ENCODE measurements around the gene RSRC1. TPM values are rescaled to one million over a fixed set of nuclear protein-coding genes. Genes with fewer than 3 reads are reported as not detected.

The RSRC1 gene
- total and polyA plus RNA-seq, 2 of the 13 experiments (the other 11 are each of a cell fraction or from before 2014, with no cell fraction given): 4.9 to 63.0 TPM

DNA sequence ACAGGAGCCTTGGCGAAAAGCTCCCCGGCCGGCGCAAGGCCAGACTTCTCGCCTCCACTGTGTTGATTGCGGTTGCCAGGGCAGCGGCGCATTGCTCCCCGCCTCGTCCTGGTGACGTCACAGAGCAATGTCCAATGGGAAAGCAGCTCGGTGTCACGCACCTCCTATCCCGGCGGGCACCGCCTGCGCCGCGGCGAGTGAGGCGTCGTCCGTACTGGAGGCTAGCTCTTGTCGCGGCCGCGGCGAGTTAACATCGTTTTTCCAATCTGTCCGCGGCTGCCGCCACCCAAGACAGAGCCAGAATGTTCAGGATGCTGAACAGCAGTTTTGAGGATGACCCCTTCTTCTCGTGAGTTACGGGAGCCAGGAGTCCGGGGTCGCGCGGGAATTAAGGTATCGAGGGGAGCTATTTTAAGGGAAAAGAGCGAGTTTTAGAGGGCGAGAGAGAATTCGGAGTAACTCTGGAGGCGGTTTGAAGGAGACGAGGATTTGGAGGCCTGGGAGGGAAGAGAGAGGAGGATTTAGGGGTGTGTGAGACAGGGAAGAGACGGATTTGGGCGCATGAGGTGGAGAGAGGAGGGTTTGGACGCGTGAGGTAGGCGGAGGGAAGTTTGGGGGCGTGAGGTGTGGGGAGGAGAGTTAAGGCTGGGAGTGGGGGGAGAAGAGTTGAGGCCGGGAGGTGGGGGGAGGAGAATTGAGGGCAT, 461.3 kb downstream of the RSRC1 start, which contains the start of gene MLF1 (continued):
- TF ChIP-seq, protein P1, sequence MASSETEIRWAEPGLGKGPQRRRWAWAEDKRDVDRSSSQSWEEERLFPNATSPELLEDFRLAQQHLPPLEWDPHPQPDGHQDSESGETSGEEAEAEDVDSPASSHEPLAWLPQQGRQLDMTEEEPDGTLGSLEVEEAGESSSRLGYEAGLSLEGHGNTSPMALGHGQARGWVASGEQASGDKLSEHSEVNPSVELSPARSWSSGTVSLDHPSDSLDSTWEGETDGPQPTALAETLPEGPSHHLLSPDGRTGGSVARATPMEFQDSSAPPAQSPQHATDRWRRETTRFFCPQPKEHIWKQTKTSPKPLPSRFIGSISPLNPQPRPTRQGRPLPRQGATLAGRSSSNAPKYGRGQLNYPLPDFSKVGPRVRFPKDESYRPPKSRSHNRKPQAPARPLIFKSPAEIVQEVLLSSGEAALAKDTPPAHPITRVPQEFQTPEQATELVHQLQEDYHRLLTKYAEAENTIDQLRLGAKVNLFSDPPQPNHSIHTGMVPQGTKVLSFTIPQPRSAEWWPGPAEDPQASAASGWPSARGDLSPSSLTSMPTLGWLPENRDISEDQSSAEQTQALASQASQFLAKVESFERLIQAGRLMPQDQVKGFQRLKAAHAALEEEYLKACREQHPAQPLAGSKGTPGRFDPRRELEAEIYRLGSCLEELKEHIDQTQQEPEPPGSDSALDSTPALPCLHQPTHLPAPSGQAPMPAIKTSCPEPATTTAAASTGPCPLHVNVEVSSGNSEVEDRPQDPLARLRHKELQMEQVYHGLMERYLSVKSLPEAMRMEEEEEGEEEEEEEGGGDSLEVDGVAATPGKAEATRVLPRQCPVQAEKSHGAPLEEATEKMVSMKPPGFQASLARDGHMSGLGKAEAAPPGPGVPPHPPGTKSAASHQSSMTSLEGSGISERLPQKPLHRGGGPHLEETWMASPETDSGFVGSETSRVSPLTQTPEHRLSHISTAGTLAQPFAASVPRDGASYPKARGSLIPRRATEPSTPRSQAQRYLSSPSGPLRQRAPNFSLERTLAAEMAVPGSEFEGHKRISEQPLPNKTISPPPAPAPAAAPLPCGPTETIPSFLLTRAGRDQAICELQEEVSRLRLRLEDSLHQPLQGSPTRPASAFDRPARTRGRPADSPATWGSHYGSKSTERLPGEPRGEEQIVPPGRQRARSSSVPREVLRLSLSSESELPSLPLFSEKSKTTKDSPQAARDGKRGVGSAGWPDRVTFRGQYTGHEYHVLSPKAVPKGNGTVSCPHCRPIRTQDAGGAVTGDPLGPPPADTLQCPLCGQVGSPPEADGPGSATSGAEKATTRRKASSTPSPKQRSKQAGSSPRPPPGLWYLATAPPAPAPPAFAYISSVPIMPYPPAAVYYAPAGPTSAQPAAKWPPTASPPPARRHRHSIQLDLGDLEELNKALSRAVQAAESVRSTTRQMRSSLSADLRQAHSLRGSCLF (CRISPR knock-in tag; IDR thresholded peaks at IDR 0.05; ENCODE audit: borderline replicate concordance): no peak
- TF ChIP-seq KAT2B (IDR thresholded peaks at IDR 0.05; ENCODE audit: borderline replicate concordance, low read depth, low read length) (no peak), NFKB2 (CRISPR knock-in tag; IDR thresholded peaks at IDR 0.05; ENCODE audit: borderline replicate concordance) (no peak), DNMT3B (CRISPR knock-in tag; conservative IDR thresholded peaks at IDR 0.05) (no peak), CBX1 (IDR thresholded peaks at IDR 0.05; ENCODE audit: low read depth) (no peak), ZKSCAN1 (IDR thresholded peaks at IDR 0.05; ENCODE audit: low read length) (no peak), HNRNPH1 (optimal IDR thresholded peaks at IDR 0.05; ENCODE audit: low read depth, low read length) (no peak), GTF2F1 (IDR thresholded peaks at IDR 0.05; ENCODE audit: low read length) (no peak), FOXA3 (CRISPR knock-in tag; IDR thresholded peaks at IDR 0.05) (no peak), SIN3B (IDR thresholded peaks at IDR 0.05; ENCODE audit: low read length) (no peak)
- TF ChIP-seq, protein P2, sequence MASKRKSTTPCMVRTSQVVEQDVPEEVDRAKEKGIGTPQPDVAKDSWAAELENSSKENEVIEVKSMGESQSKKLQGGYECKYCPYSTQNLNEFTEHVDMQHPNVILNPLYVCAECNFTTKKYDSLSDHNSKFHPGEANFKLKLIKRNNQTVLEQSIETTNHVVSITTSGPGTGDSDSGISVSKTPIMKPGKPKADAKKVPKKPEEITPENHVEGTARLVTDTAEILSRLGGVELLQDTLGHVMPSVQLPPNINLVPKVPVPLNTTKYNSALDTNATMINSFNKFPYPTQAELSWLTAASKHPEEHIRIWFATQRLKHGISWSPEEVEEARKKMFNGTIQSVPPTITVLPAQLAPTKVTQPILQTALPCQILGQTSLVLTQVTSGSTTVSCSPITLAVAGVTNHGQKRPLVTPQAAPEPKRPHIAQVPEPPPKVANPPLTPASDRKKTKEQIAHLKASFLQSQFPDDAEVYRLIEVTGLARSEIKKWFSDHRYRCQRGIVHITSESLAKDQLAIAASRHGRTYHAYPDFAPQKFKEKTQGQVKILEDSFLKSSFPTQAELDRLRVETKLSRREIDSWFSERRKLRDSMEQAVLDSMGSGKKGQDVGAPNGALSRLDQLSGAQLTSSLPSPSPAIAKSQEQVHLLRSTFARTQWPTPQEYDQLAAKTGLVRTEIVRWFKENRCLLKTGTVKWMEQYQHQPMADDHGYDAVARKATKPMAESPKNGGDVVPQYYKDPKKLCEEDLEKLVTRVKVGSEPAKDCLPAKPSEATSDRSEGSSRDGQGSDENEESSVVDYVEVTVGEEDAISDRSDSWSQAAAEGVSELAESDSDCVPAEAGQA (IDR thresholded peaks at IDR 0.05; ENCODE audit: low read depth): no peak
- TF ChIP-seq, protein P2 (CRISPR knock-in tag; IDR thresholded peaks at IDR 0.05; ENCODE audit: borderline replicate concordance): no peak
- TF ChIP-seq, protein P3, sequence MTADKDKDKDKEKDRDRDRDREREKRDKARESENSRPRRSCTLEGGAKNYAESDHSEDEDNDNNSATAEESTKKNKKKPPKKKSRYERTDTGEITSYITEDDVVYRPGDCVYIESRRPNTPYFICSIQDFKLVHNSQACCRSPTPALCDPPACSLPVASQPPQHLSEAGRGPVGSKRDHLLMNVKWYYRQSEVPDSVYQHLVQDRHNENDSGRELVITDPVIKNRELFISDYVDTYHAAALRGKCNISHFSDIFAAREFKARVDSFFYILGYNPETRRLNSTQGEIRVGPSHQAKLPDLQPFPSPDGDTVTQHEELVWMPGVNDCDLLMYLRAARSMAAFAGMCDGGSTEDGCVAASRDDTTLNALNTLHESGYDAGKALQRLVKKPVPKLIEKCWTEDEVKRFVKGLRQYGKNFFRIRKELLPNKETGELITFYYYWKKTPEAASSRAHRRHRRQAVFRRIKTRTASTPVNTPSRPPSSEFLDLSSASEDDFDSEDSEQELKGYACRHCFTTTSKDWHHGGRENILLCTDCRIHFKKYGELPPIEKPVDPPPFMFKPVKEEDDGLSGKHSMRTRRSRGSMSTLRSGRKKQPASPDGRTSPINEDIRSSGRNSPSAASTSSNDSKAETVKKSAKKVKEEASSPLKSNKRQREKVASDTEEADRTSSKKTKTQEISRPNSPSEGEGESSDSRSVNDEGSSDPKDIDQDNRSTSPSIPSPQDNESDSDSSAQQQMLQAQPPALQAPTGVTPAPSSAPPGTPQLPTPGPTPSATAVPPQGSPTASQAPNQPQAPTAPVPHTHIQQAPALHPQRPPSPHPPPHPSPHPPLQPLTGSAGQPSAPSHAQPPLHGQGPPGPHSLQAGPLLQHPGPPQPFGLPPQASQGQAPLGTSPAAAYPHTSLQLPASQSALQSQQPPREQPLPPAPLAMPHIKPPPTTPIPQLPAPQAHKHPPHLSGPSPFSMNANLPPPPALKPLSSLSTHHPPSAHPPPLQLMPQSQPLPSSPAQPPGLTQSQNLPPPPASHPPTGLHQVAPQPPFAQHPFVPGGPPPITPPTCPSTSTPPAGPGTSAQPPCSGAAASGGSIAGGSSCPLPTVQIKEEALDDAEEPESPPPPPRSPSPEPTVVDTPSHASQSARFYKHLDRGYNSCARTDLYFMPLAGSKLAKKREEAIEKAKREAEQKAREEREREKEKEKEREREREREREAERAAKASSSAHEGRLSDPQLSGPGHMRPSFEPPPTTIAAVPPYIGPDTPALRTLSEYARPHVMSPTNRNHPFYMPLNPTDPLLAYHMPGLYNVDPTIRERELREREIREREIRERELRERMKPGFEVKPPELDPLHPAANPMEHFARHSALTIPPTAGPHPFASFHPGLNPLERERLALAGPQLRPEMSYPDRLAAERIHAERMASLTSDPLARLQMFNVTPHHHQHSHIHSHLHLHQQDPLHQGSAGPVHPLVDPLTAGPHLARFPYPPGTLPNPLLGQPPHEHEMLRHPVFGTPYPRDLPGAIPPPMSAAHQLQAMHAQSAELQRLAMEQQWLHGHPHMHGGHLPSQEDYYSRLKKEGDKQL (CRISPR knock-in tag; IDR thresholded peaks at IDR 0.05; ENCODE audit: low read depth): no peak

Measured in HepG2 (cell line).